RWPE1 (cell line): ENCODE data around the gene PXT1.
"Not testable (repeated sequence)": the region's sequence is repeated elsewhere in the genome, so short reads cannot be mapped to it uniquely, and the experiment has no call there.

Source experiments
- CTCF ChIA-PET: fragments of 350-600 bp; sonication (Branson Sonifier 250); formaldehyde crosslinking; extraction: SDS; loops from one replicate; lab custom pipeline; 2021; lab: Yijun Ruan, JAX
- POLR2A ChIA-PET: fragments of 400-600 bp; formaldehyde crosslinking; extraction: SDS; loops from one replicate; lab custom pipeline; 2020; ENCODE audit warnings: antibody characterized with exemption; ENCODE audit not compliant: low non-redundant PET; lab: Yijun Ruan, JAX
- DNase-seq: peaks from one replicate; pipeline ENCODE4 v3.0.0; 2012; ENCODE audit warnings: low spot score
- H3K27ac ChIP-seq: fragments of 450-650 bp; 2 replicates; pipeline ENCODE4 v1.5.1; 2017
- TF ChIP-seq, protein P1 (sequence below): fragments of 450-650 bp; conservative IDR thresholded peaks from 2 replicates; pipeline ENCODE4 v1.5.1; 2017; ENCODE audit warnings: low read depth, mild to moderate bottlenecking

Gene PXT1

DNA sequence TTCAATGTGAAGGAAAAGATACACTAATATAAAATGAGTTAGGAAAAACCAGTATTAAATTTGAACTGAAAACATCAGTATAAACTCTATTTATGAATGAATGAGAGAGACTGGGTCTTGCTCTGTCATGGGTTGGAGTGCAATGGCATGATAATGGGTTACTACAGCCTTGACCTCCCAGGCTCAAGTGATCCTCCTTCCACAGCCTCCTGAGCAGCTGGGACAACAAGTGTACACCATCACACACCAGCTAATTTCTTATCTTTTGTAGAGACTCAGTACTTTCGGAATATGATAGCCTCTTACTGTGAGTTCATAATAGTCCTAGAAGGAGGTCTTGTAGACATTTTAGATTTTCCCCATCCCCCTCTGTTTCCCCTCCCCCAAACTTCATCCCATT lies 21.6 kb upstream of the PXT1 start:
- CTCF ChIA-PET: no interaction called here
- TF ChIP-seq, protein P1, sequence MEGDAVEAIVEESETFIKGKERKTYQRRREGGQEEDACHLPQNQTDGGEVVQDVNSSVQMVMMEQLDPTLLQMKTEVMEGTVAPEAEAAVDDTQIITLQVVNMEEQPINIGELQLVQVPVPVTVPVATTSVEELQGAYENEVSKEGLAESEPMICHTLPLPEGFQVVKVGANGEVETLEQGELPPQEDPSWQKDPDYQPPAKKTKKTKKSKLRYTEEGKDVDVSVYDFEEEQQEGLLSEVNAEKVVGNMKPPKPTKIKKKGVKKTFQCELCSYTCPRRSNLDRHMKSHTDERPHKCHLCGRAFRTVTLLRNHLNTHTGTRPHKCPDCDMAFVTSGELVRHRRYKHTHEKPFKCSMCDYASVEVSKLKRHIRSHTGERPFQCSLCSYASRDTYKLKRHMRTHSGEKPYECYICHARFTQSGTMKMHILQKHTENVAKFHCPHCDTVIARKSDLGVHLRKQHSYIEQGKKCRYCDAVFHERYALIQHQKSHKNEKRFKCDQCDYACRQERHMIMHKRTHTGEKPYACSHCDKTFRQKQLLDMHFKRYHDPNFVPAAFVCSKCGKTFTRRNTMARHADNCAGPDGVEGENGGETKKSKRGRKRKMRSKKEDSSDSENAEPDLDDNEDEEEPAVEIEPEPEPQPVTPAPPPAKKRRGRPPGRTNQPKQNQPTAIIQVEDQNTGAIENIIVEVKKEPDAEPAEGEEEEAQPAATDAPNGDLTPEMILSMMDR: no peak
- DNase-seq: no peak
- POLR2A ChIA-PET: no interaction called here
- no peak overlapping the region for H3K27ac ChIP-seq

DNA sequence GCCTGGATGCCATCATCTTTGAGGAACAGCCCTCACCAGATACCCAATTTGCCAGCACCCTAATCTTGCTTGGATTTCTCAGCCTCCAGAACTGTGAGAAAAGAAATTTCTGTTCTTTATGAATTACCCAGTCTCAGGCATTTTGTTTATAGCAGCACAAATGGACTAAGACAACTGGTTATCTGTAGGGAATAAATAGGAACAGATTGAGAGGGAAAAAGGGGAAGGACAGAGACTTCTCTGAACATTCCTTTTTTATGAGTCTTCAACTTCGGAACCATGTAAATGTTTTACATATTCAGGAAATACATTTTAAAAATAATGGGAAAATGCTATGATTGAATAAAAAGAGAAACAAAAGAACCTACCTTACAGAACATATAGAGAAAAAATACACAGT lies 21.0 kb upstream of the PXT1 start:
- H3K27ac ChIP-seq: no peak overlapping the region
- DNase-seq: no peak
- ChIA-PET POLR2A (no interaction called here), CTCF (no interaction called here)
- TF ChIP-seq, protein P1: no peak

DNA sequence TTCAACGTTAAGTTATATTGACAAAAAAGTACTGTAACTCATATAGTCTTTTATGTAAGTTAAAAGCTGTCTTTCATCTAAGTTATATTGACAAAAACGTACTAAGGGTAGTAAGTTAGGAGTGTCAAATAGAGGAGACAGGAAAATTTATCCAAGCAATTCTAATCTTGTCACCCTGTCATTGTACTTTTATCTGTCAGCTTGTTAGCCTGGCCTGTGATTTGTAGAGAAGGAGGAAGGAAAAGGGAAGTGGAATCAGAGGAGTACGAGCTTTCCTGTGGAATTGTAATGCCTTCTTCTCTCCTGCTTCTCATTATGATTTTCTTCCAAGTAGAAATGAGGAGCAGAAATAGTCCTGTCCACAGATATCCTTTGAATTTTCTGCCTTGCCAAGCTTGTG lies 19.0 kb upstream of the PXT1 start:
- CTCF ChIA-PET: no interaction called here
- POLR2A ChIA-PET: no interaction called here
- TF ChIP-seq, protein P1: no peak
- no peak for DNase-seq
- no peak overlapping the region for H3K27ac ChIP-seq

DNA sequence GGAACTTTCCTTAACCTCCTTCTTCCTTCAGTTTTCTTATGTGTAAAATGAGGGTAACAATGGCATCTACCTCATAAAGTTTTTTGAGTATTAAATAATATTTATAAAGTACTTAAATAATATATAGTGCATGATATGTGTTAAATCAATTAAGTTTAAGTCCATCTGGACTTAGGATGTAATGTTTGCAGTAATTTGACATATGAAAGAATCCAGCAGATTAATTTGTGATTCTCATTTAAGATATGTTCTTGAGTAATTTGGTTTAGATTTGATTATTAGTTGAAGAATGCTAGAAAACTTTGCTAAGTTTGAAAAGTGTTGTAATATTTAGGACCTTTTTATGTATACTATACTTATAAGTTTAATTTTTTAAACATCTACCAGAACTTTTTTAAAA lies 18.3 kb upstream of the PXT1 start:
- POLR2A ChIA-PET: no interaction called here
- TF ChIP-seq, protein P1: no peak
- no peak overlapping the region for H3K27ac ChIP-seq
- DNase-seq: no peak
- CTCF ChIA-PET: no interaction called here

DNA sequence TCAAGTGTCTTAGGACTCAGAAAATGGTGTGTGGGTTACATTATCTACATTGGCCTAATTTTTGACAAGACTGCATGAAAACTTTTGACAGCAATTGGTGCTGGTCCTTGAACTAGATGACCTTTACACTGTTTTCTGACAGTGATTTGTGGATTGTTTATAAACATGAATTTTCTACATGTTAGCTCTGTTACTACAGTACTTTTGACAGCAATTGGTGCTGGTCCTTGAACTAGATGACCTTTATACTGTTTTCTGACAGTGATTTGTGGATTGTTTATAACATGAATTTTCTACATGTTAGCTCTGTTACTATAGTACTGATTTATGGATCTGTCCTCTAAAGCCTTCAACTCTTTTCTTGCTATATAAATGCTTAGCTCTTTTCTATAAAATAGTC lies 16.8 kb upstream of the PXT1 start:
- no peak overlapping the region for H3K27ac ChIP-seq
- TF ChIP-seq, protein P1: no peak
- CTCF ChIA-PET: no interaction called here
- no peak for DNase-seq
- POLR2A ChIA-PET: no interaction called here

DNA sequence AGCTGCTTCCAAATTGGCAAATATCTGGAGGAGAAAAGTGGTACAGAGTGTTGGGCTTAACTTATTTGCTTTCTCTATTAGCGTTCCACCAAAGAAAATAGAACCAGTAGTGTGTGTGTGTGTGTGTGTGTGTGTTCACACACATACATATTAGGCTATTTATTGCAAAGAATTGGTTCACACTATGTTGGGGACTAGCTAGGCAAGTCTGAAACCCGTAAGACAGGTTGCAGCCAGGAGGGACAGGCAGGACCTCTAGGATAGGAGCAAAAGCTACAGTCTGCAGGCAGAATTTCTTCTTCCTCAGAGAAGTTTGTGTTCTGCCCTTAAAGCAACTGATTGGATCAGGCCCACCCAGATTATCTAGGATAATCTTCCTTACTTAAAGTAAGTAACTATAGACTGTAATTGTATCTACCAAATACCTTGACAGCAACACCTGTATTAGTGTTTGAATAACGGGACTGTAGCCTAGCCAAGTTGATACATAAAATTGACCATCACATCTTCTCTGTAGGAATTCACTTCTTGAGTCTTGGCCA lies 12.9 kb upstream of the PXT1 start:
- POLR2A ChIA-PET: no interaction called here
- CTCF ChIA-PET: interaction anchor here (0.6 kb wide), 1 partner anchor 209 kb away, joined by 4 read pairs; no protein-coding TSS in a partner anchor
- DNase-seq: no peak
- TF ChIP-seq, protein P1: no peak
- H3K27ac ChIP-seq: no peak overlapping the region

DNA sequence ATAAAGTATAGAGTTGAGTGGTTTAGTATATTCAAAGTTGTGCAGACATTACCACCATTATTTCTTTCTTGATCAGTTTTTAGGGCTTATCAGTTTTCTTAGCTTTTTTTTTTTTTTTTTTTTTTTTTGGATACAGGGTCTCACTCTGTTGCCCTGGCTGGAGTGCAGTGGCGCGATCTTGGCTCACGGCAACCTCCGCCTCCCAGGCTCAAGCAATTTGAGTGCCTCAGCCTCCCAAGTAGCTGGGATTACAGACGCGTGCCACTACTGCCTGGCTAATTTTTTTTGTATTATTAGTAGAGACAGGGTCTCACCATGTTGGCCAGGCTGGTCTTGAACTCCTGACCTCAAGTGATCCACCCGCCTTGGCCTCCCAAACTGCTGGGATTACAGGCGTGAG lies 10.2 kb upstream of the PXT1 start:
- CTCF ChIA-PET, DNase-seq, H3K27ac ChIP-seq: not testable (repeated sequence)
- POLR2A ChIA-PET: interaction anchor here (0.7 kb wide), 1 partner anchor 81 kb away, joined by 3 read pairs; no protein-coding TSS in a partner anchor

DNA sequence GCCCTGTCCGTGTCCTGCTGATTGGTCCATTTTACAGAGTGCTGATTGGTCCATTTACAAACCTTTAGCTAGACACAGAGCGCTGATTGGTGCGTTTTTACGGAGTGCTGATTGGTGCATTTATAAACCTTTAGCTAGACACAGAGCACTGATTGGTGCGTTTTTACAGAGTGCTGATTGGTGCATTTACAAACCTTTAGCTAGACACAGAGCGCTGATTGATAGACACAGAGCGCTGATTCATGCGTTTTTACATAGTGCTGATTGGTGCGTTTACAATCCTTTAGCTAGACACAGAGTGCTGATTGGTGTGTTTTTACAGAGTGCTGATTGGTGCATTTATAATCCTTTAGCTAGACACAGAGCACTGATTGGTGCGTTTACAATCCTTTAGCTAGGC lies 6.5 kb upstream of the PXT1 start:
- POLR2A ChIA-PET, DNase-seq, H3K27ac ChIP-seq, CTCF ChIA-PET: not testable (repeated sequence)
